ENCODE data around the gene LCAT. TPM values are rescaled to one million over a fixed set of nuclear protein-coding genes. Genes with fewer than 3 reads are reported as not detected.
A peak's percentile ranks its signal among the peaks of the same experiment; 100 is the strongest.

The LCAT gene
- total and polyA plus RNA-seq, 4 donors = 8.4 to 43.9 (median 21.9) TPM

DNA sequence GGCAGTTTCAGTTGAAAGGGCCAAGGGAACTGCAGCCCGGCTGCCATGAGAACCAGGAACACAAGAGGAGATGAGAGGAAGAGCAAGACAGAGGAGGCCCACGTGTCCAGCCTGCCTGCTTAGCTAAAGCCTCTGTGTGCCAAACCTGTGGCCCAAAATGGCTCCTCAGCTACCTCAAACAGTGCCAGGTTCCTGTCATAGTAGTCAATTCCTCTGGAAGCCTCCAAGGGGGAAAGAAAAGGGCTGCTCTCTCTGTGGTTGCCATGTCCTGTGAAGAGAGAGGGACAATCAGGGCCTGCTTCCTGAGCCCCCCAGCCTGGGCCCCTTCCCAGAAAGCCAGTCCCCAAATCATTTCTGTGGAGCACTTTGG lies 19.4 kb upstream of the LCAT start:
- DNase-seq (no peak), ATAC-seq (ENCODE audit: insufficient read depth, low FRiP score) (no peak)
- Histone ChIP-seq H3K36me3 (ENCODE audit: control insufficient read depth in 4 of 4, insufficient read depth in 4 of 4, low read length in 4 of 4) (peaks cover 2 to 43% (median 23%) of the 10 kb centered on the region in 4 donors), H3K9me3 (ENCODE audit: control insufficient read depth in 4 of 4, insufficient read depth in 3 of 4, low read length in 3 of 4) (no peaks in the 10 kb centered on the region), H3K4me1 (ENCODE audit: control insufficient read depth in 5 of 5, insufficient read depth in 5 of 5, low read length in 5 of 5) (peaks cover 12 to 56% (median 25%) of the 10 kb centered on the region in 5 donors), H3K9ac (ENCODE audit: insufficient read depth in 1 of 2, low read length in 2 of 2) (no peak overlapping the region), H3K4me3 (no peak overlapping the region), H3K27me3 (ENCODE audit: control insufficient read depth in 3 of 3, insufficient read depth in 3 of 3, low read length in 2 of 3) (no peaks in the 10 kb centered on the region), H3K27ac (ENCODE audit: low read depth in 1 of 2, low read length in 1 of 2) (peak overlapping the region; percentile 48 to 54)
- TF ChIP-seq, protein P1, sequence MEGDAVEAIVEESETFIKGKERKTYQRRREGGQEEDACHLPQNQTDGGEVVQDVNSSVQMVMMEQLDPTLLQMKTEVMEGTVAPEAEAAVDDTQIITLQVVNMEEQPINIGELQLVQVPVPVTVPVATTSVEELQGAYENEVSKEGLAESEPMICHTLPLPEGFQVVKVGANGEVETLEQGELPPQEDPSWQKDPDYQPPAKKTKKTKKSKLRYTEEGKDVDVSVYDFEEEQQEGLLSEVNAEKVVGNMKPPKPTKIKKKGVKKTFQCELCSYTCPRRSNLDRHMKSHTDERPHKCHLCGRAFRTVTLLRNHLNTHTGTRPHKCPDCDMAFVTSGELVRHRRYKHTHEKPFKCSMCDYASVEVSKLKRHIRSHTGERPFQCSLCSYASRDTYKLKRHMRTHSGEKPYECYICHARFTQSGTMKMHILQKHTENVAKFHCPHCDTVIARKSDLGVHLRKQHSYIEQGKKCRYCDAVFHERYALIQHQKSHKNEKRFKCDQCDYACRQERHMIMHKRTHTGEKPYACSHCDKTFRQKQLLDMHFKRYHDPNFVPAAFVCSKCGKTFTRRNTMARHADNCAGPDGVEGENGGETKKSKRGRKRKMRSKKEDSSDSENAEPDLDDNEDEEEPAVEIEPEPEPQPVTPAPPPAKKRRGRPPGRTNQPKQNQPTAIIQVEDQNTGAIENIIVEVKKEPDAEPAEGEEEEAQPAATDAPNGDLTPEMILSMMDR (IDR thresholded peaks at IDR 0.05; ENCODE audit: control extremely low read depth, extremely low read depth) = no peak
- WGBS, 2 donors = 77 to 86% methylated on average over 2 of the region's 2 CpGs

DNA sequence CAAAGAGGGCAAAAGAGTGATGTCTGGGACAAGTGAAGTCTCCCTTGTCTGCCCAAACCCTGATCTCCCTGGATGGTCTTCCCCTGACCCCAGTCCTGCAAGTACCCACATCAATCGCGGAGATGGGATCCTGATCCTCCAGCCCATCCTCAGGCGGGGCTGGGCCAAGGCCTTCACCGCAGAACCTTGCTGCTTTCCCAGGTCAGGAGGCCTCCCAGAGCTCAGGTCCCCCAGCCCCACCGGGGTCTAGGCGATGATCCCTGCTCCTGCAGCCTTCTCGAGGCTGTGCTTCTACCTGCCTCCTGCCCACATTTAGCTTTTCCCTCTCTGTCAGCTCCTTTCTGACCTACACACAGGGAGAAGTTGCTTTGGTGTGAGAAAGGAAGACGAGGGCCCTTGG lies 18.2 kb upstream of the LCAT start:
- H3K27ac ChIP-seq (ENCODE audit: low read depth in 1 of 2, low read length in 1 of 2) = peak overlapping the region in 1 of 2 donors; percentile 9
- DNase-seq = no peak
- H3K4me3 ChIP-seq = no peak overlapping the region
- 96 to 98% methylated on average over 8 of the region's 8 CpGs for WGBS, 2 donors
- TF ChIP-seq, protein P1 (IDR thresholded peaks at IDR 0.05; ENCODE audit: control extremely low read depth, extremely low read depth) = no peak
- H3K36me3 ChIP-seq (ENCODE audit: control insufficient read depth in 4 of 4, insufficient read depth in 4 of 4, low read length in 4 of 4) = peaks cover 9 to 50% (median 28%) of the 10 kb centered on the region in 4 donors
- peaks cover 10 to 55% (median 18%) of the 10 kb centered on the region in 5 donors for H3K4me1 ChIP-seq (ENCODE audit: control insufficient read depth in 5 of 5, insufficient read depth in 5 of 5, low read length in 5 of 5)
- no peaks in the 10 kb centered on the region for H3K9me3 ChIP-seq (ENCODE audit: control insufficient read depth in 4 of 4, insufficient read depth in 3 of 4, low read length in 3 of 4)
- no peak for ATAC-seq (ENCODE audit: insufficient read depth, low FRiP score)
- H3K9ac ChIP-seq (ENCODE audit: insufficient read depth in 1 of 2, low read length in 2 of 2) = no peak overlapping the region
- no peaks in the 10 kb centered on the region for H3K27me3 ChIP-seq (ENCODE audit: control insufficient read depth in 3 of 3, insufficient read depth in 3 of 3, low read length in 2 of 3)

- H3K9me3 ChIP-seq (ENCODE audit: control insufficient read depth in 4 of 4, insufficient read depth in 3 of 4, low read length in 3 of 4) = no peaks in the 10 kb centered on the region
- no peak overlapping the region for H3K4me3 ChIP-seq
- TF ChIP-seq, protein P1 (IDR thresholded peaks at IDR 0.05; ENCODE audit: control extremely low read depth, extremely low read depth) = no peak
- peaks cover 9 to 50% (median 28%) of the 10 kb centered on the region in 4 donors for H3K36me3 ChIP-seq (ENCODE audit: control insufficient read depth in 4 of 4, insufficient read depth in 4 of 4, low read length in 4 of 4)
- no peak overlapping the region for H3K9ac ChIP-seq (ENCODE audit: insufficient read depth in 1 of 2, low read length in 2 of 2)
- peaks cover 4 to 49% (median 13%) of the 10 kb centered on the region in 5 donors for H3K4me1 ChIP-seq (ENCODE audit: control insufficient read depth in 5 of 5, insufficient read depth in 5 of 5, low read length in 5 of 5)
- ATAC-seq (ENCODE audit: insufficient read depth, low FRiP score) = no peak
- no peak for DNase-seq
- 71 to 82% methylated on average over 13 of the region's 13 CpGs for WGBS, 2 donors
- no peaks in the 10 kb centered on the region for H3K27me3 ChIP-seq (ENCODE audit: control insufficient read depth in 3 of 3, insufficient read depth in 3 of 3, low read length in 2 of 3)
- peak overlapping the region; percentile 29 to 77 for H3K27ac ChIP-seq (ENCODE audit: low read depth in 1 of 2, low read length in 1 of 2)
Observed at GRCh38 chr16:67961551-67961957, 17.6 kb upstream of the LCAT start.
